ENCODE results near the gene MAP3K5. TPM values are rescaled to one million over a fixed set of nuclear protein-coding genes. Genes with fewer than 3 reads are reported as not detected.
A peak's percentile ranks its signal among the peaks of the same experiment; 100 is the strongest.
"Not testable (repeated sequence)": the region's sequence is repeated elsewhere in the genome, so short reads cannot be mapped to it uniquely, and the experiment has no call there.

Gene MAP3K5, protein sequence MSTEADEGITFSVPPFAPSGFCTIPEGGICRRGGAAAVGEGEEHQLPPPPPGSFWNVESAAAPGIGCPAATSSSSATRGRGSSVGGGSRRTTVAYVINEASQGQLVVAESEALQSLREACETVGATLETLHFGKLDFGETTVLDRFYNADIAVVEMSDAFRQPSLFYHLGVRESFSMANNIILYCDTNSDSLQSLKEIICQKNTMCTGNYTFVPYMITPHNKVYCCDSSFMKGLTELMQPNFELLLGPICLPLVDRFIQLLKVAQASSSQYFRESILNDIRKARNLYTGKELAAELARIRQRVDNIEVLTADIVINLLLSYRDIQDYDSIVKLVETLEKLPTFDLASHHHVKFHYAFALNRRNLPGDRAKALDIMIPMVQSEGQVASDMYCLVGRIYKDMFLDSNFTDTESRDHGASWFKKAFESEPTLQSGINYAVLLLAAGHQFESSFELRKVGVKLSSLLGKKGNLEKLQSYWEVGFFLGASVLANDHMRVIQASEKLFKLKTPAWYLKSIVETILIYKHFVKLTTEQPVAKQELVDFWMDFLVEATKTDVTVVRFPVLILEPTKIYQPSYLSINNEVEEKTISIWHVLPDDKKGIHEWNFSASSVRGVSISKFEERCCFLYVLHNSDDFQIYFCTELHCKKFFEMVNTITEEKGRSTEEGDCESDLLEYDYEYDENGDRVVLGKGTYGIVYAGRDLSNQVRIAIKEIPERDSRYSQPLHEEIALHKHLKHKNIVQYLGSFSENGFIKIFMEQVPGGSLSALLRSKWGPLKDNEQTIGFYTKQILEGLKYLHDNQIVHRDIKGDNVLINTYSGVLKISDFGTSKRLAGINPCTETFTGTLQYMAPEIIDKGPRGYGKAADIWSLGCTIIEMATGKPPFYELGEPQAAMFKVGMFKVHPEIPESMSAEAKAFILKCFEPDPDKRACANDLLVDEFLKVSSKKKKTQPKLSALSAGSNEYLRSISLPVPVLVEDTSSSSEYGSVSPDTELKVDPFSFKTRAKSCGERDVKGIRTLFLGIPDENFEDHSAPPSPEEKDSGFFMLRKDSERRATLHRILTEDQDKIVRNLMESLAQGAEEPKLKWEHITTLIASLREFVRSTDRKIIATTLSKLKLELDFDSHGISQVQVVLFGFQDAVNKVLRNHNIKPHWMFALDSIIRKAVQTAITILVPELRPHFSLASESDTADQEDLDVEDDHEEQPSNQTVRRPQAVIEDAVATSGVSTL (N-terminal part only)
- total RNA-seq = 5.8 and 10.9 TPM in 2 replicates

GRCh38 chr6:136792410-136793262, at the start of gene MAP3K5:
TSS of gene MAP3K5 (minus strand) at chr6:136792477. CDS start at chr6:136792157, 320 bp downstream.
- DNase-seq = peak; percentile 94

DNA sequence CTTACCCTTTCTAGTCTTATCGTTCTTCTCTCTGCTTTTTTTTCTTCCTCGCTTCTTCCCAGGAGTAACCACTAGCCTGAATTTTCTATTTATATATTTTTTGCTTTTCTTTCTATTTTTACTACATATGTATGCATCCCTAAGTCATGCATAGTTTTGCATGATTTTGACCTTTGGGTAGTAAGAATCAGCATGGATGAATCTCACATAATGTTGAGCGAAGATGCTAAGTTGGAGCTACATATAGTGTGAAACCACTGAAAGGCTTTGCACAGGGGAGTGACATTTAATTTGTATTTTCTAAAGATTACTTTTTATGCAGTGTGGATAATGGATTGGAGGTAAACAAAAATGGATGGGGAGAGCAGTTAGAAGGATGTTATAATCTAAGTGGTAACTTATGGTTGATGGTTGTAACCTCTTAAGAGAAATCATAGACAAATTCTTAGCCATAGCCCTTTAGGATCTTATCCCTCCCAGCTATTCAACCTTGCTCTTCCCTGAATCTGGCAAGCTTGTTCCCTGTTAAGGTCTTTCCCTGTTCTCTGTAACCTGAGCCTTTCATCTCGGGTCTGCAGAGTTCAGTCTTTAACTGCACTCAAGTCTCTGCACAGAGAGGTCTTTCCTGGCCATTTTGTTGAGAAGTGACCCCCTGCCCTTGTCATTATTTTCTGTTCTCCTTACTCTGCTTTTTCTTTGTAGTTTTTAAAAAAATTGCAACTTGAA, 48.2 kb upstream of the MAP3K5 start:
- no peak for DNase-seq

- DNase-seq = no peak
These were observed 39.7 kb upstream of the MAP3K5 start for GRCh38 chr6:136831873-136832562.

- DNase-seq = no peak
These were observed 33.9 kb upstream of the MAP3K5 start for GRCh38 chr6:136826216-136826615.

DNA sequence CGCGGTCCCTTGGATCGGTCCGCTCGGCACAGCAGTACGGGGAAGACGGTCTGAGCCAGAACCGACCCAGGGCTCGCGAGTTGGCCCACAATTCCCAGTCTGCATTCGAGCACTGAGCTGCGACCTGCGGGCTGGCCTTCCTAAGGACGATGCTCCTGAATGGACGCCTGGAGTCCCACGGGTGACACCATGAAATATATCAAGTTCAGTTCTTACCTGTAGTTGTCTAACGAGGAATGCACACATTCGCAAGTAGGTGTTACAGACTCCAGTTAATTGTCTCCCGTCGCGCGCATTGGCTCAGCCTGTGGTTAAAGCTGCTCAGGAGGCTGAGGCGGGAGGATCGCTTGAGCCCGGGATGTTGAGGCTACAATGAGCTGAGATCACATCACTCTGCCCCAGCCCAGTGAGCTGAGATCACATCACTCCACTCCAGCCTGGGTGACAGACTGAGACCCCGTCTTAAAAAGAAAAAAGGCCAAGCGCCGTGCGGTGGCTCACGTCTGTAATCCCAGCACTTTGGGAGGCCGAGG, 30.9 kb upstream of the MAP3K5 start:
- no peak for DNase-seq

GRCh38 chr6:136822376-136823127, 30.3 kb upstream of the MAP3K5 start, which contains the start of gene PEX7:
TSS of gene PEX7 (plus strand) at chr6:136822592. CDS start at chr6:136822666, 74 bp downstream.
- DNase-seq = peak; percentile 94

- peak; percentile 58 for DNase-seq
These were observed 29.7 kb upstream of the MAP3K5 start for GRCh38 chr6:136822046-136822375.

GRCh38 chr6:136820561-136820960, 28.3 kb upstream of the MAP3K5 start:
- no peak for DNase-seq

DNA sequence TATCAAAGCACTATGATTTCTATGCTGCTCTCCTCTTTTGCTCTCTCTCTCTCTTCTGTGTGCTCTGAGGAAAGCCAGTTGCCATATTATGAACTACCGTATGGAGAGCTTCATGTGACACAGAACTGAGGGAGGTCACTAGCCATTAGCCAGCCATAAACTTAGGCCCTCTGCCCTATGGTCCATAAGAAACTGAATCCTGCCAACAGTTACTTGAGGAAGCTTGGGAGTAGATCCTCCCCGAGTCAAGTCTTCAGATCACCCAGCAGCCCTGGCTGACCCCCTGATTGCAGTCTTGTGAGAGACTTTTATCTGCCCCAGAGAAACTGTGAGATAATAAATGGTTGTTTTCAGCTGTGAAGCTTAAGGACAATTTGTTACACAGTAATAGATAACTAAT, 24.4 kb upstream of the MAP3K5 start:
- no peak for DNase-seq

GRCh38 chr6:136815608-136816007, 23.3 kb upstream of the MAP3K5 start:
- not testable (repeated sequence) for DNase-seq

GRCh38 chr6:136812174-136812573, 19.9 kb upstream of the MAP3K5 start:
- DNase-seq = no peak

- DNase-seq = no peak
These were observed 19.0 kb upstream of the MAP3K5 start for GRCh38 chr6:136811272-136811671.

DNA sequence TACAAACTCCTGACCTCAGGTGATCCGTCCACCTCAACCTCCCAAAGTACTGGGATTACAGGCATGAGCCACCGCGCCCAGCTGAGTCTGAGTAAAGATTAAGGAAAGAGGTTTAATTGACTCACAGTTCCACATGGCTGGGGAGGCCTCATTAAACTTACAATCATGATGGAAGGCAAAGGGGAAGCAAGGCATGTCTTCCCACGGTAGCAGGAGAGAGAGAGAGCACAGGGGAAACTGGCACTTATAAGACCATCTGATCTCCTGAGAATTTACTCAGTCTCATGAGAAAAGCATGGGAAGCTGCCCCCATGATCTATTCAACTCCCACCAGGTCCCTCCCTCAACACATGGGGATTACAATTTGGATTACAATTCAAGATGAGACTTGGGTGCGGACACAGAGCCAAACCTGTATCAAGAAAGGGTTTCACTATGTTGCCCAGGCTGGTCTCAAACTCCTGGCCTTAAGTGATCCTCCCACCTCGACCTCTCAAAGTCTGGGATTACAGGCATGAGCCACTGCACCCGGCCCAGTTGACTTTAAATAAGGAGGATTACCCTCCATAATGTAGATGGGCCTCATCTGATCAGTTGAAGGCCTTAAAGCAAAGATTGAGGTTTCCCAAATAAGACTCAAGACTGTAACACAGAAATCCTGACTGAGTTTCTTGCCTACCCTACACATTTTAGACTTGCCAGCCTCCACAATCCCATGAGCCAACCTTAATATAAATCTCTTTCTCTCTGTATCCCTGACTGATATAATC, 17.0 kb upstream of the MAP3K5 start:
- no peak for DNase-seq

DNA sequence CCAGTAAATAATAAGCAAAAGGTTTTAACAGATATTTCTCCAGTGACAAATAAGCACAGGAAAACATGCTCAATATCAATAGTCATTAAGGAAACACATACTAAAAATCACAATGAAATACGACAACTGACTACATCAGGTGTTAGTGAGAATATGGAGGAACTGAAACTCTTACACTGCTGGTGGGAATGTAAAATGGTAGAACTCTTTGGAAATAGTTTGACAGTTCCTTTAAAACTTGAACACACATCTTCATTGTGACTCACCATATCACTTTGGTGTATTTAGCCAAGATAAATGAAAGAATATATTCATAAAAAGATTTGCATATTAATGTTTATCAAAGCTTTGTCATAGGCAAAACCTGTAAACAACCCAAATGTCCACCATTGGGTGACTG, 11.3 kb upstream of the MAP3K5 start:
- DNase-seq = no peak

- DNase-seq = no peak
These were observed 9.3 kb upstream of the MAP3K5 start for GRCh38 chr6:136801581-136801980.

GRCh38 chr6:136798044-136798443, 5.8 kb upstream of the MAP3K5 start:
- DNase-seq = no peak

DNA sequence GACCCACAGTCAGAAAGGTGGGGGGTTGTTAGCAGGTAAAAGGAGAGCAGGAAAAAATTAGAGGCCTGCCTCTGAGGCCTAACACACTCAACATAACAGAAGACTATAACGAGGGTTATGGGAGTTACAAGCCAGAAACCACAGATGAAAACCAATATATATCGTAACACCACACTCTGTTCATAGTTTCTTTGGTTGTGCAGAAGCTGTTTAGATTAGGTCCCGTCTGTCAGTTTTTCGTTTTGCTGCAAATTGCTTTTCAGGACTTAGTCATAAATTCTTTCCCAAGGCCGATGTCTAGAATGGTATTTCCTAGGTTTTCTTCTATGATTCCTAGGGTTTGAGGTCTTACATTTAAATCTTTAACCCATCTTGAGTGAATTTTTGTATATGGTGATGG, 3.7 kb upstream of the MAP3K5 start:
- no peak for DNase-seq

GRCh38 chr6:136795386-136795785, 3.1 kb upstream of the MAP3K5 start:
- DNase-seq = no peak

- DNase-seq = no peak
These were observed 1.1 kb upstream of the MAP3K5 start for GRCh38 chr6:136793363-136793762.

All from dermis blood vessel endothelial cell (primary cell).